Tibial artery (tissue), 4 donors: Measurements from ENCODE around the gene MAP7.

ENCODE experiments used
- DNase-seq, 2 donors: peaks; one replicate each; pipeline ENCODE4 v3.0.0-alpha.2; 2019
- H3K27ac ChIP-seq, 2 donors: fragments of 200-600 bp; sonication (generic) in 1 of 2; 1 replicate in 1 of 2; 2 replicates in 1 of 2; pipeline ENCODE4 v1.5.1; 2018 to 2019; ENCODE audit warnings: mild to moderate bottlenecking in 1 of 2
- H3K27me3 ChIP-seq, 2 donors: fragments of 200-600 bp; sonication (generic) in 1 of 2; one replicate each; pipeline versions ENCODE4 v1.5.1 to v1.6.0; 2016 to 2019
- H3K36me3 ChIP-seq, 3 donors: fragments of 200-600 bp; sonication (generic) in 2 of 3; one replicate each; pipeline ENCODE4 v1.5.1; 2016 to 2019; ENCODE audit warnings: mild to moderate bottlenecking in 2 of 3
- H3K4me1 ChIP-seq, 4 donors: fragments of 200-600 bp; sonication (generic) in 2 of 4; 1 replicate in 3 of 4; 2 replicates in 1 of 4; pipeline ENCODE4 v1.5.1; 2016 to 2019
- H3K4me3 ChIP-seq, 2 donors: fragments of 200-600 bp; sonication (generic) in 1 of 2; 1 replicate in 1 of 2; 2 replicates in 1 of 2; pipeline ENCODE4 v1.5.1; 2018 to 2019; ENCODE audit warnings: mild to moderate bottlenecking in 2 of 2
- H3K9me3 ChIP-seq, 3 donors: fragments of 200-600 bp; sonication (generic) in 1 of 3; one replicate each; pipeline ENCODE4 v1.5.1; 2016 to 2019
- CTCF ChIP-seq, 2 experiments: fragments of 200-600 bp in 1 of 2; fragments of 450-650 bp in 1 of 2; IDR thresholded peaks; one replicate each; pipeline ENCODE4 v1.5.1; 2017 to 2019; ENCODE audit warnings: antibody characterized with exemption in 2 of 2, mild to moderate bottlenecking in 1 of 2, moderate library complexity in 1 of 2
- intact Hi-C: fragments of 100-400 bp; cut with DNase I; formaldehyde crosslinking; loops from one replicate; pipeline ENCODE4 v1.15.0; 2023; ENCODE audit warnings: low total_unique reads

The MAP7 gene

GRCh38 chr6:136333824-136334464 is 216.3 kb downstream of the MAP7 start:
- TF ChIP-seq CTCF (IDR thresholded peaks at IDR 0.05), result no peak
- no peak overlapping the region for H3K4me3 ChIP-seq
- H3K27ac ChIP-seq, result no peak overlapping the region
- intact Hi-C loops, result no loop called here
- no peaks in the 10 kb centered on the region for H3K27me3 ChIP-seq
- no peaks in the 10 kb centered on the region for H3K9me3 ChIP-seq
- no peaks in the 10 kb centered on the region for H3K4me1 ChIP-seq
- no peaks in the 10 kb centered on the region for H3K36me3 ChIP-seq
- DNase-seq, result no peak

GRCh38 chr6:136331461-136331860 is 218.8 kb downstream of the MAP7 start:
- no peak overlapping the region for H3K4me3 ChIP-seq
- intact Hi-C loops, result no loop called here
- no peaks in the 10 kb centered on the region for H3K4me1 ChIP-seq
- H3K9me3 ChIP-seq, result no peaks in the 10 kb centered on the region
- H3K27me3 ChIP-seq, result no peaks in the 10 kb centered on the region
- no peaks in the 10 kb centered on the region for H3K36me3 ChIP-seq
- H3K27ac ChIP-seq, result no peak overlapping the region
- TF ChIP-seq CTCF (IDR thresholded peaks at IDR 0.05), result no peak
- DNase-seq, result no peak

GRCh38 chr6:136330634-136331033 is 219.6 kb downstream of the MAP7 start:
- Histone ChIP-seq H3K36me3 (no peaks in the 10 kb centered on the region), H3K4me1 (no peaks in the 10 kb centered on the region), H3K27ac (no peak overlapping the region), H3K9me3 (no peaks in the 10 kb centered on the region), H3K27me3 (no peaks in the 10 kb centered on the region), H3K4me3 (no peak overlapping the region)
- no peak for TF ChIP-seq CTCF (IDR thresholded peaks at IDR 0.05)
- intact Hi-C loops, result no loop called here
- no peak for DNase-seq

- H3K27me3 ChIP-seq, result no peaks in the 10 kb centered on the region
- intact Hi-C loops, result no loop called here
- no peak for DNase-seq
- TF ChIP-seq CTCF (IDR thresholded peaks at IDR 0.05), result no peak
- H3K9me3 ChIP-seq, result no peaks in the 10 kb centered on the region
- H3K4me1 ChIP-seq, result no peaks in the 10 kb centered on the region
- H3K27ac ChIP-seq, result no peak overlapping the region
- H3K4me3 ChIP-seq, result no peak overlapping the region
- H3K36me3 ChIP-seq, result no peaks in the 10 kb centered on the region
Measured at GRCh38 chr6:136326038-136326553, 224.1 kb downstream of the MAP7 start.

- Histone ChIP-seq H3K36me3 (no peaks in the 10 kb centered on the region), H3K4me3 (no peak overlapping the region), H3K27me3 (no peaks in the 10 kb centered on the region), H3K9me3 (no peaks in the 10 kb centered on the region), H3K4me1 (no peaks in the 10 kb centered on the region), H3K27ac (no peak overlapping the region)
- intact Hi-C loops, result no loop called here
- TF ChIP-seq CTCF (IDR thresholded peaks at IDR 0.05), result no peak
- DNase-seq, result no peak
Measured at GRCh38 chr6:136324686-136325380, 225.4 kb downstream of the MAP7 start.
